A172 (cell line): Measurements from ENCODE around the gene TTC7B. TPM values are rescaled to one million over a fixed set of nuclear protein-coding genes. Genes with fewer than 3 reads are reported as not detected.

Source experiments
- DNase-seq: peaks from one replicate; pipeline ENCODE4 v3.0.0-alpha.2; 2015; ENCODE audit warnings: low spot score
- total RNA-seq: library from RNA; depleted of rRNA; stranded (reverse); fragments of >200 nt; shearing (Covaris generic); gene quantifications from 2 replicates; pipeline ENCODE4 v1.2.3, GENCODE V29; 2014

Gene TTC7B
- total RNA-seq, 1 experiment from 2014 or later, result 40.2 TPM

DNA sequence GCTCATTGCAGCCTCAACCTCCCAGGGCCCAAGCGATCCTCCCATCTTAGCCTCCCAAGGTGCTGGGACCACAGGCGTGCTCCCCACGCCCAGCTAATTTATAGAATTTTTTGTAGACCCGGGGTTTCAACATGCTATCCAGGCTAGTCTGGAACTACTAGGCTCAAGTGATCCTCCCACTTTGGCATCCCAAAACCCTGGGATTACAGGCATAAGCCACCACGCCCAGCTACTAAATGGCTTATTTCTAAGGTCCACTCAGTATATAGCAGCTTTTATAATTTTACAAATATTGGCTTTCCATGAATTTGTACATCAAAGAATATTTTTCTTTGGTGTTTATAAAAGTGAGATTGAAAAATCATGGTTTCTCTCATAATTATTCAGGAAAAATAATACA, 167.8 kb downstream of the TTC7B start:
- DNase-seq, result no peak

DNA sequence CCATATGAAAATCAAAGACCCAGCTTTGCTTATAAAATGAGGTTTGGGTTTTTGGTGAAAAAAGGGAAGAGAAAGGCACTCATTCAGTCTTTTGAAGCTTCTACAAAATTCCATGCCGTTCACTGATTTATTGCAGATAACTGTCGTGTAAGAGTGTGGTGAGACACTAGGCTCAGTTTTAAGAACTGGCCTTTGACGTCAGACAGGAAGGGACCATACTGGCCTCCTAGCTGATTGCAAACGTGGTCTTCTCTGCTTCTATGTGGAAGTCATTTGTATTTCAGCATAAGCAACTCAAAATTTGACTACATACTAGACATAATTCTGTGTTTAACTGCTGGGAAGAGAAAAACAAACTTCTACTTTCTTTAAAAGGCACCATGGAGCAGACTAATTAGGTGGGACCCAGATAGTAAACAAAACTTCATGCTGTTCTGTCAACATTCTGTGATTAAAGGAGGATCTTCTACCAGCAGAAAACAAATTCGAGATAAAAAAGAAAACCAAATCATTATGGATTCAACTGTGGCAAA, 168.7 kb downstream of the TTC7B start:
- no peak for DNase-seq

DNA sequence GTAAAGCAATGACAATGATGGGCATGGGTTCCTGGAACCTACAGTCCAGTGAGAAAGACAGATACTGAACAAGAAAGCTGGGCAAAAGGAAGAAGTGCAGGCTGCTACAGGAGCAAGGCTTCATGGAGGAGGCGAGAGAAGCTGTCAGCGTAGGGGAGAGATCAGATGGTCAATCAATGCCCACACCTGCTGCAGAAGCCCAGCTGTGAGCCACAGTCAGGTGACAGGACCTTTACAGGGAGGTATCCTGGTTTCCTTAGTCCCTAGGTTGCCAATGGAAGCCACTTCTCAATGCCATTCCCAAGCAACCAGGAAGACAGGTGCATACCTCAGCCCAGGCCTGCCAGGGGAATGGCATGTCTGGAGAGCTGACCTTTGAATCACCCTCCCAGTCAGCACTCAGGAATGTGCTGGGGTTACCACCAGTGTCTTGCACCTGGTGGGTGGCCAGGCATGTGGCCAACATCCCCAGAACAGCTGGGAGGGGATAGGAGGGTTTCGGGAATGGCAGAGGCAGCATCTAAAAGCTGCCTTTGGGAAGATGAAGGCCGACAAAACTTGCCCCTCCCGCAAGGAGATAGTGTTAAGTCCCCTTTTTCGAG, 170.3 kb downstream of the TTC7B start:
- DNase-seq, result peak; percentile 93

DNA sequence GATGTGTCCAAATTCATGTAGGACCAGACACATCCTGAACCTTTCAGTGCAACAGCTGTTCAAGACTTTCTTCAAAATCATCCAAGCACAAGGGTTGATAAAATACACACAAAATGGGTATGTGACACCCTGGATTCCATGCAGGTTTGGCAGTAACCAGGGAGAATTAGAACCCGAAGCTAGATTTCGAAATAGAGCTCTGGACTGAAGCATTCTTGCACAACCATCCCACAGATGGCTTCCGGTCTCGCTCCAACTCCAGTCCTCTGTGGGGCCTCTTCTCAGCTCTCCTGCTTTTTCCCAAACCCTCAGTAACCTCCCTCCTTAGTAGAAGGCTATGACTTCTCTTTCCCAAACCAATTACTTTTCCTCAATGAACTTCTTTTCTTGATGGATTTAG, 171.3 kb downstream of the TTC7B start:
- DNase-seq, result no peak

DNA sequence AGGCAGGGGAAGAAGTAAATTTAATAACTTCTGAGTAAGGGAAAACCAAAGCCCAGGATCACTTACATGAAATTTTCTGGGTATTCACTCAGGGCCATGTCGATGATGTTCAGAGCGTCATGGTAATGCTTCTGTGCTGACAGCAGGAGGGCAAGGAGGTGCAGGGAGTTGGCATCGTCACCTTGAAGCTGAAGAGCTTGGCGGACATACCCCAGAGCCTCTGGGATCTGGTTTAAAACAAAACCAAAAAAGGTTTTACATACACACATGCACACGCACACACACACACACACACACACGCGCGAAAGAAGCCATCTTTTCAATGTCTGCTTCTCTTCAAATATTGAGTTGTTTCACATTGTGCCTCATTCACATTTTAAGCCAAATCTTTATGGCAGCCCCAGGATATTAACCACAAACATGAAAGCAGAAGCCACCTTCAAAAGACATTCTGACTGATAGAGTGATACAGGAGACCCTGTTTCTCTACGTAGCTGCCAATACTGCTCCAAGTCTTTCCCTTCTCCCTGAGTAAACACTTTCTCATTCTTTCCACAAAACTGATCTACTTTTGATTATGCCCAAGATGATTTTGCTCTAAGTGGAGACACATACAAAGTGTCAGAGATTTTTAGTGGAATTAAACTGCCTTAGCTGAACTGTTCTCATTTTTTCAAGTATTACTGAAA, 172.1 kb downstream of the TTC7B start:
- DNase-seq, result no peak

DNA sequence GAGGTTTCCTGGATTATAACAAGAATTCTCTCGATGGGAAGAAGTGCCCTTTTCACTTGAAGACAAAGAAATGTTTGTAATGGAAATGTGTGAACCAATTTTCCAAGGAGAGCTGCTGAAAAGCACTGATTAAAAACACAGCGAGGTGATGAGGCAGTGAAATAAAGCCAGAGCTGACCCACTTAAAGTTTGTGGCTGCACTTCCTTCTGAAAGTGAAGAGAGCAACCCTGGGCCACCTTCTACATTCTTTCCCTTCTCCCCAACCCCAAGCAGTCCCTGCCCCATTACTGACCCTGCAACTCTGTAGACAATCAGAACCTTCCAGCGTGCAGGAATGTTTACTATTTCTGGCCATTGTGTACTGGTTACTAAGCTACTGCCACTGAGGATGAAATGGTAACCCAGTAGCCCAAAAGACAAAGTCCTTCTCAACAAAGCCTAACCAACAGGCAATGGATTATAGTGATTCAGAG, 173.9 kb downstream of the TTC7B start:
- no peak for DNase-seq

DNA sequence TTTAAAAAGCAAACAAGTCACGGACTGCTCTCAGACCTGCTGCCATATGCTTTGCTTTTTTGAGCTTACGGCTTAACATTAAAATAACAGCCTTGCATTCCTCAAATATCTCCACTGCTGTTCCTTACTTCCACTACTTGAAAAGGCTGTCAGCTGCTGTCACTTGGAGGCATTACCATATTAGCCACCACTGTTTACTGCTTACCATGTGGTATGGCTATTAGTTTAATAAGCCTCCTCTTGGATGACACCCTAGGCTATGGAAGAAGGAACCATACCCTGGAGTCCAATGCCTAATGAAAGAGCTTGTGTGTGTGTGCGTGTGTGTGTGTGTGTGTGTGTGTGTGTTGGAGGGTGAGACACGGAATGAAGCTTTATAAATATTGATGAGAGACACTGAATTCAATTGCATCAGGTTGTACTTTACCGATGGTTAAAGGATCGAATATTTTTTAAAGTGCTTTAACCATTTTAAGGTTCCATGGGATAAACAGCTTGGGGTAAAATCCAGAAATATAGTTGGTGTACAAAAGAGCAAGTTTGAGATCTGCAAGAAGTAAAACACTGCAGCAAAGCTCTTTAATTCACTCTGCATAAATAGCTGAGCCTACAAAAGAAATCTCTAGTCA, 174.5 kb downstream of the TTC7B start:
- DNase-seq, result no peak

DNA sequence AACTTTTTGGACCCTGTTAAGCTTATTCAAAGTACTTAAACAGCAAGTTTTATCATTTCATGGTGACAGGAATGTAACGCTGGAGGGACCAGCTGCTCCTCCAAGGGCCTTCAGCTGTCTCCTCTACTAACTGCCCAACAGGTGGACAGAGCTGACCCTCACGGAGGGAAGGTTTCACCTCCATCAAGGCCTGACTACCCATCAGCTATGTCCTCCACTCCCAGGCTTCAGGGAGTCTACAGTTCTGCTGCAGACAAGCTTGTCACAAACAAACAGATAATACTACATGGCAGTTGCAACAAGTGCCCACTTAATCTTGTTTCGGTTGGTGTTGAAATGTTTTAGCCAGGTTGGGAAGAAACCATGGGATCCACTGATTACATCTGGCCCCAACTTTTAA, 175.1 kb downstream of the TTC7B start:
- DNase-seq, result no peak

DNA sequence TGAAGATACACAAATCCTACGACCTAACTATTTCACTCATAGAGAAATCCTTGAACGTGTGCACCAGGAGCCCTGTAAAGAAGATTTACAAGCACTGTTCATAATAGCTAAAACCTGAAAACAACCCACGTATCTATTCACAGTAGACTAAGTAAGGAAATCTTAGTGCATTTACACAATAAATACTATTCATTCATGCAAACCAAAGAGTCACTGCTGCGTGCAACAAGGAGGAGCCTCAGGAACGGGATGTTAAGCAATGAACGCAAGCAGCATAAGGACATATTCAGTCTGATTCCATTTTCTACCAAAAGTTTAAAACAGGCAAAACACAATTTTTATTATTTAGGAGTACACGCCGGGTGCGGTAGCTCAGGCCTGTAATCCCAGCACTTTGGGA, 176.6 kb downstream of the TTC7B start:
- no peak for DNase-seq

DNA sequence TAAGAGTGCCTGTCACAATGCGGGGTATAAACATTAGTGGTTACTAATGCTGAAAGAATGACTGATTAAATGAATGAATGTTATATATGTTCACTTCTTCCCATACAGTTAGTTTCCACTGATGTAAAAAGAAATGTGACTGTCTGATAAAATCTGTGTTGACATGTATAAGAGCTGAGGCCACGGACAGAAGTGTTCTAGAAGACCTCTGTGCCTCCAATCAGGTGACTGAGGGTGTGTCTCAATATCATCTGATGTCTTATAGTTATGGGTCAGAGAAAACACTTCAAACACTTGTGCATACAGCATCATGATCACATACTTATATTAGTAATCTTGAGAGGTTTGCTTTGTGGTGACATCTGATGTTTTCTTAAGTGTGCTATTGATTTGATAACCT, 183.4 kb downstream of the TTC7B start:
- no peak for DNase-seq

DNA sequence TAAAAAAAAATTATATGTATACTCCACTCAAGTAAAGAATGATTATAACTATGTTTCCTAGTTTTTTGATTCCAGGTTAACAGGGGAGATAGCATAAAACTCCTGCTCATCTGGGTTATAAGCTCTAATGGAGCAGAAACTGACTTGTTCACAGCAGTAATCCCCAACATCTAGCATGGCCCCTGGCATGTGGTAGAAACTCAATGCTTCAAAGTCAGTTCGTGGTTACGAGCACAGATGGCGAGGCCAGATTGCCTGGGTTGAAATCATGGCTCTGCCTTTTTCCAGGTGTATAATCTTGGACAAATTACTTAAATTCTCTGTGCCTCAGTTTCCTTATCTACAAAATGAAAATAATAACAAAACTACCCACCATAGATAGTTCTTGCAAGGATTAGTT, 183.8 kb downstream of the TTC7B start:
- DNase-seq, result no peak

DNA sequence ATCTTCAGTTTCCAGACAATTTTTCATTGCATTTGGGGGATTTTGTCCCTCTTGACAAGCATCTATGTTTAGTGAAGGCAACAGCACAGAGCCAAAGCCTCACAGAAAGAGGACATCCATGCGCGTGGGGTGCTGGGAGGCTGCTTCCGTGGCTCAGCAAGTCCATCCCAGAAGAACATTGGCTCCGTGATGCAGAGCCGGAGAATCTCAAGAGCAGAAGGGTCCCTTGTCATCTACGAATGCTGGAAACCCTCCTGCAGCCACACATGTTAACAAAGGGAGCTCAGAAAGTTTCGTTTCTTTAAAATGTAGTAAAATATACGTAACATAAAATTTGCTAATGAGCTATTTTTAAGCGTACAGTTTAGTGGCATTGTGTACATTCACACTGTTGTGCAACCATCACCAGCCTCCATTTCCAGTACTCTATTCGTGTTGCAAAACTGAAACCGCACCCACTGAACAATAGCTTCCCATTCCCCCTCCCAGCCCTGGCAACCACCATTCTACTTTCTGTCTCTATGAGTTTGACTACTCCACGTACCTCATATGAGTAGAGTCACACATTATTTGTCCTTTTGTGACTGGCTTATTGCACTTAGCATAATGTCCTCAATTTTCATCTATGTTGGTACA, 185.9 kb downstream of the TTC7B start:
- no peak for DNase-seq

DNA sequence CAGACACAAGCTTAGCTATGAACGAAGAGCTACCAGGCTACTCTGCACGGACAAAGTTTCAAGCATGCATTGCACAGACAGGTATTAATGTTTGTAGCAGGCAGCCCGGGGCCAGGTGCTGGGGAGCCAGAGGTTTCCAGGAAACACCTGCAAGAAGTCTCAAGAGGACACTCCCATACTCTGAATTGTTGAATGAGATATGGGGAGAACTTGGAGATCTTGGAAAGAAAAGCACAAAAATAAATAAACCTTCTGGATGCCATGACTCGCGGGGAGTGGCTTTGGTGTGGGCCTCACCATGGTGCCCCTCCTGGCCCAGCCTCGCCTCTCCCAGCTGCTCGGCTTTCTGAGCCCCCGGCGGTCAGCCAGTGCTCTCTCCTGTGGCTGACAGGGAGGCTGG, 186.8 kb downstream of the TTC7B start:
- no peak for DNase-seq

DNA sequence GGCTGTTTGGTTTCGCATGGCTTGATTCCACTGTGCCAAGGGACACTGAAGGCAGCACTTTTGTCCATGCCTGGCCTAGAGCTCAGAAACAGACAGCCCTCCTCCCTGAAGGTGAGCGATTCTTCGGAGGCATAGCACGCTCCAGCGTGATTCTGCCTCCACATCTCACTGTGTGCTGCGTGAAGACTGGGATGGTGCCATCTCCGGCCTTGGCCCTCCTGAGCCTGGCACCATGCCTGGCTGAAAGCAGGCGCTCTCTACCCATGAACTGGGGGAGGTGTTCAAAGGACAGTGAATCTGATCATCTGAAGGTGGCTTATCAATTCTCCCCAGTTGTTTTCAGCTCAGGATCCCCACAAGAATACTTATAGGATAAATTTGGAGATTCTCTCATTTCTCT, 187.4 kb downstream of the TTC7B start:
- no peak for DNase-seq

DNA sequence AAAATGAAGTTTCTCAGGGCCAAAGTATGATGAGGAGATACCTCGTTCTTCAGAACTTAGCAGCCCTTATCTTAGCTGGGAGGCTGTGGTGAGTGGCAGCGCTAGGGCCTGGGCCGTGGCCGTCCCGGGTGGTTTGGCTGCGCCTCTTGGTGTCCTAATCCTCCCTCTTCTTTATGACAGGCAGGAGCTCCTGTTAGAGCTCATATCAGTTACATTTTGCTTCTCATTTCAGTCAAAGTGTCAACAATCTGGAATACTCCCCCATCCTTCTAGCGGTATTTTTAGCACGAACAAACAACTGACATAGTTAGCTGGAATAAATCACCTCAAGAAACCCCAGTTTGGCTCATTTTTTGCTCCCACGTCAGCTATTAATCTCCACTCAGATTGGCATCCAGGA, 188.8 kb downstream of the TTC7B start:
- no peak for DNase-seq

DNA sequence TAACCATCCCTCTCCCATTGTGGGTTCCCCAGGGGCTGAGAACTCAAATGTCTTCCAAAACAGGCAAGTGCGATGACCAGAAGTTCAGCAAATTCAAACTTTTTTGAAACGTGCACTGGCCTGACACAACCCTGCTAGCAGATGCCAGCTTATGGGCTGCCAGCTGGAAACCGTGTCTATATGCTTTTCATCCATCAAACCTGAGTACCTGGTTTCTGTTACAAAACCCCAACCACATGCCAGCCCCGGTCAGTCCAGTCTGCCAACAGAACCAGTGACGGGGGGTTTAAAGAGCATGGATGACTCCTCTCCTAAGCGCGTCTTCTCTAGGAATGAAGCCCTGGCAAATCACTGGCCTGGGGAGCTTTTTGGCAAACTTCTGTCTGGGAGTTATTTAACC, 189.7 kb downstream of the TTC7B start:
- no peak for DNase-seq

DNA sequence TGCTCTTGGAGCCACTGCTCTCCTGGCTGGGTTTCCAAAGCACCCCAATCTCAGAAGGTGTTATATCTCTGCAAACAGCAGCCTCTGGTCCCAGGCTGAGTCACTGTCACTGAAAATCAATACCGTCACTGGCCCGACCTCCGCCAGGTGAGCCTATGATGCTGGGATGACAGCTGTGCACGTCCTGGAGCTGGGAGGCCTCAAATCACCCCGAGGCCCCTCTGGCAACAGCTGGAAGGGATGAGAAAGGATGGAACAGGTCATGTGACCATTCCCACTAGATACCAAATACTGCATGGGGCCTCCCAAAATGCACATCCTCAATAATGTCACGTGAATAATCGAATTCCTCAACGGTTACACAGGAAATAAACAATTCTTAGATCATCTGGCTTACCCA, 190.8 kb downstream of the TTC7B start:
- no peak for DNase-seq

DNA sequence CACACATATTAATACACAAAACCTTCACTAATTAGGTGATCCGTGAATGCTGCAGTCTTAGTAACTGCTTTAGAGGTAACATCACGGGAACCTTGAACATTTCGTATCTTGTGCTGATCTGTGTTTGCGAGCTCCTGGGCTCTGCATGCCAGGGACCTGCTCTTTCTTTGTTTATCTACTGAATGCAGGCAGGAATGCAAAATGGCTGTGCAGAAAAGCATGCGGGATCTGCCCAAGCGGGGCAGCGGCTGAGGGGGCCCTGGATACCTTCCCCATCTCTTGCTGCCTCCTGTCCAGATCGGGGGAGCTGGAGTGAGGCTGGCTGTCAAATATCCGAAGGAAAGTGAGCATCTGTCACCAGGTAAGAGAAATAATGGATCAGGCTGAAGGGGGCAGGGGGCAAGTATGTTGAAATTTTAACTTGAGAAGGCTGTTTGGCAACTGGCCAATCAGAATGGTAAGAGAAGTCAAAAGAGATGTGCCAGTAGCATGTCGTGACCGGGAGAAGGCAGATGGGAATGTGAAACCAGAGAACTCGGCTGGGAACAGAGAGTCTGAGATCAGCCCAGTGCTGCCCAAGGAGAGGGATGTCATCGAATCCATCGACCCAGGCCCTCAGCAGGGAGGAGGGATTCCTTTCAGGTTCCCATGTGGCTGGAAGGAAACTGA, 191.4 kb downstream of the TTC7B start:
- DNase-seq, result peak; percentile 40

DNA sequence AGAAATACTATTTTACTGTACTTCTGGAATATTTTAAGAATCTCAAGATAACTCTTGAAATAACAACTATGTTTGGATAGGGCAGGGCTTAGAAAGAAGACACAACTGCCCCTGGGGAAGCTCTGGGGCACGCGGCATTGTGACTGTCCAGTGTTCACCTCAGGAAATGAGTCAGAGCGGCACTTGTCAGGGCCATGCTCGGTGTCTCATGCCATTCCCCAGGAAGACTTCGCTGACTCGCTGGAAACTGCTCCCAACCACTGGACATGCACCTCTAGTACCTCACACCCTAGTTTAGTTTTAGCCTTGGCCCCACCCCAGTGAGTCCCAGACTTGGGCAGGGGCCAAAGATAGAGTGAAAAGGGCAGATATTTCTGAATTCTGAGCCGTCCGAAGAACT, 192.0 kb downstream of the TTC7B start:
- DNase-seq, result peak; percentile 95

DNA sequence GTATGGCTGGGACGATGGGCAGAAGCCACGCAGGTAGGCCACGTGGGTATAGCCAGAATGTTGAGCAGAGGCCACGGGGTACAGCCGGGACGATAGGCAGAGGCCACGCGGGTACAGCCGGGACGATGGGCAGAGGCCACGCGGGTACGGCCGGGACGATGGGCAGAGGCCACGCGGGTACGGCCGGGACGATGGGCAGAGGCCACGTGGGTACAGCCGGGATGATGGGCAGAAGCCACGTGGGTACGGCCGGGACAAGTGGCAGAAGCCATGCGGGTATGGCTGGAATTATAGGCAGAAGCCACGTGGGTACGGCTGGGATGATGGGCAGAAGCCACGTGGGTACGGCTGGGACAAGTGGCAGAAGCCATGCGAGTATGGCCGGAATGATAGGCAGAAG, 195.0 kb downstream of the TTC7B start:
- DNase-seq, result no peak

DNA sequence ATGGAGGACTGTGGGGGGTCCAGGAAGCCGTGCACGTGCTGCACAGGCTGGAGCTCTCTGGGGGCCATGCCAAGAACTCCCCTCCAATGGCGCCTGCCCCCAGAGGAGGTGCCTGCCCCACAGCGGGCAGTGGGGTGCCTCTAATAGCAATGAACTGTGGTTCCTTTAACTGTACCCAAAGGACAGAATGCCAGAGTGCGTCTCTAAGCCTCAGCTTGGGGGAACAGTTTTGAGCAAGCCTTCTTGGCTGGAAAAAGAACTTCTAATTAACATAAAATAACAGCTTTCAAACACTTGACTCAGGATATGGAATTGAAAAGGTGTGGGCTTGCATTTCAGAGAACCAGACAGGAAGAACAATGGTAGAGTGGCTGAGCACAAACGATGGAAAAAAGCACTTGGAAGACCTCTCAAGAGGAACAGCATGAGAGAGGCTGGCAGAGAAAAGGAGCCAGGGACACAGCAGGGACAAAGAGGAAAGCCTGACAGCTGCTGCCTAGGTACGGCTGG, 195.6 kb downstream of the TTC7B start:
- no peak for DNase-seq

DNA sequence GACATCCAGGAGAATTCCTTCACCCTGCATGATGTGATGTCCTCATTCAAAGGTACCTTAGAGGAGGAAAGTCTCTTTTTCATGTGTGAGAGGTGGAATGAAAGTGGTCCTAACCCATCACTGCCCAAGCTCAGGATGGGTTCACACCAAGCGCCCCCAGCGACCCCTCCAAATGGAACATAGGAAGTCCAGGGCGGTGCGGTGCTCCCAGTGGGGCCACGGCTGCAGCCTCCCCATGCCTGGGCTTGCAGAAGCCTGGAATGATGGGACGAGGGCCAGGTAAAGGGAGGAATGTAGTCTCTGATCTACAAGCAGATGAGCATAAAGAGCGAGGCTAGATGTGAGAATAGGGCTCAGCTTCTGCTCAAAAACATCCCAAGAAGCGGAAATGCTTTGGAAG, 196.3 kb downstream of the TTC7B start:
- no peak for DNase-seq
